Activated naive CD8-positive, alpha-beta T cell (primary cell): ENCODE results near the gene ANO1.
A peak's percentile ranks its signal among the peaks of the same experiment; 100 is the strongest.
"Not testable (repeated sequence)": the region's sequence is repeated elsewhere in the genome, so short reads cannot be mapped to it uniquely, and the experiment has no call there.

Source experiments
- H3K27ac Mint-ChIP-seq: one replicate; pipeline ENCODE4 v1.8.0; 2021; ENCODE audit warnings: mixed read lengths
- H3K27me3 Mint-ChIP-seq: one replicate; pipeline ENCODE4 v1.8.0; 2021; ENCODE audit warnings: mixed read lengths
- H3K36me3 Mint-ChIP-seq: one replicate; pipeline ENCODE4 v1.8.0; 2021; ENCODE audit warnings: mixed read lengths
- H3K4me1 Mint-ChIP-seq: one replicate; pipeline ENCODE4 v1.8.0; 2021; ENCODE audit warnings: low read depth, mixed read lengths
- H3K4me3 Mint-ChIP-seq: one replicate; pipeline ENCODE4 v1.8.0; 2021; ENCODE audit warnings: mild to moderate bottlenecking, mixed read lengths
- H3K9me3 Mint-ChIP-seq: one replicate; pipeline ENCODE4 v1.8.0; 2021; ENCODE audit warnings: low read depth, mixed read lengths

Gene ANO1

DNA sequence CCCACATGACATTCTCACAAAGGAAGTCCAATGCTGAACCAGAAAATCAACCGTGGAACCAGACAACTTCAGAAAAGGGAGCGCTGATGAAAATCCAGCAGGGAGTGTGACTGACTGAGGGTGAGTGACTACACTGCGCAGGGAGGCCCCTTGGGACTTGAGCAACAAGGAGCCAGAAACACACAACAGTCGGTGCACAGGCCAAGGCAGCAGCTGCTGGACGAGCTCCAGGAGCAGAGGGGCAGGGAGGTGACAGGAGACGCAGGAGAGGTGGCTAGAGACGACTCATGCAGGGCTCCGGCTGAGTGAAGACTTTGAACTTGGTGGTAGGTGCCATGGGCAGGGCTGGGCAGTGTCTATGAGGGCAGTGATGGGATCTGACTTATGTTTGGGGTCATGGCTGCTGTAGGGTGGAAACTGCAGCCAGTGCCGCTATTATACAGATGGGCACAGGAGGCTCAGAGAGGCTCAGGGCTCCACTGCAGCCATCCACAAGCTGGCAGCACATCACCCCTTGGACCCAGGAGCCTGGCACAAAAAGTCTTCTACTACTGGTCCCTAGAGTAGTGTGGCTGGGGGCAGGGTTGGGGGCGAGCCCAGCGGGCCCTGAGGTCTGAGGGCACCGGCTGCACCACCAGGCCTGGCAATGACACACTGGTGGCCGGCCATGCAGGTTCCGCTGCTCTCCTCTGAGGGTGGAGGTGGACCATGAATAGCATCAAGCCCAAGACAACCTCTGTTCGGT is 114.7 kb downstream of the ANO1 start:
- Mint-ChIP-seq H3K27me3 (peaks cover 6% of the 10 kb centered on the region), H3K4me1 (peaks cover 2% of the 10 kb centered on the region), H3K4me3 (no peak overlapping the region), H3K9me3 (no peaks in the 10 kb centered on the region), H3K27ac (peak overlapping the region; percentile 28), H3K36me3 (no peaks in the 10 kb centered on the region)

DNA sequence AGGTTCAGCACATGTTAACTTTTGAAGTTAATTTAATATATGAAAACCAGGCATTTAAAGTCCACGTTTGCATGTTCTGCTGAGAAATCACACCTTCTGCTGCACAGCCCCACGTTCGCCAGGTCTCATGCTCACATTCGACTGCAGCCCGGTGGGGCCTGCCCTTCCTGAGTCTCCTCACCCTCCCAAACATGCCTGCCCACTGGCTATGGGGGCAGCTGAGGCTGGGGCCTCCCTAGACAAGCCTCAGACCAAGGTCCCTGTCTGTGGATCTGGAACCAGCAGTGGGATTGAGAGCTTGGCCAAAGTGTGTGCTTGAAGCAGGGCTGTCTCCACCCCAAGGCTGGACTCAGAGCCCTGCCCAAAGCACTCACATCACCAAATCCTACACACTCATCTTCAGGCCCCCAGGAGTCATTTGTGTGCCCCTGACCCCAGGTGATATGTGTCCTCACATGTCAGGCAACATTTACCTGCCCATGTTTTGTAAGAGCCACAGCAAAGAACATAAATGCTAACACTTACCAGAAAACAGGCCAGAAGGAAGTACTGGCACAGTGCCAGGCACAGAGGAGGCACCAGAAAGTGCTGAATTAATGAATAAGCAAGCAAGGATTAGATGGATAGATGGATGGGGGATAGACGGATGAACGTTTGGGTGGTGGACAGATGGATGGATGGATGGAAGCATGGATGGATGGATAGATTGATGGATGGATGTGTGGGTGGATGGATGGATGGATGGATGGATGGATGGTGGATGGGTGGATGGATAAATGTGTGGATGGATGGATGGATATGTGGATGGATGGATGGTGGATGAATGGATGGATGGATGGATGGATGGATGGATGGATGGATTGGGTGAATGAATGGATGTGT is 115.5 kb downstream of the ANO1 start:
- Mint-ChIP-seq H3K4me3 (no peak overlapping the region), H3K9me3 (no peaks in the 10 kb centered on the region), H3K36me3 (no peaks in the 10 kb centered on the region), H3K27me3 (peaks cover 6% of the 10 kb centered on the region), H3K4me1 (peaks cover 2% of the 10 kb centered on the region), H3K27ac (no peak overlapping the region)

DNA sequence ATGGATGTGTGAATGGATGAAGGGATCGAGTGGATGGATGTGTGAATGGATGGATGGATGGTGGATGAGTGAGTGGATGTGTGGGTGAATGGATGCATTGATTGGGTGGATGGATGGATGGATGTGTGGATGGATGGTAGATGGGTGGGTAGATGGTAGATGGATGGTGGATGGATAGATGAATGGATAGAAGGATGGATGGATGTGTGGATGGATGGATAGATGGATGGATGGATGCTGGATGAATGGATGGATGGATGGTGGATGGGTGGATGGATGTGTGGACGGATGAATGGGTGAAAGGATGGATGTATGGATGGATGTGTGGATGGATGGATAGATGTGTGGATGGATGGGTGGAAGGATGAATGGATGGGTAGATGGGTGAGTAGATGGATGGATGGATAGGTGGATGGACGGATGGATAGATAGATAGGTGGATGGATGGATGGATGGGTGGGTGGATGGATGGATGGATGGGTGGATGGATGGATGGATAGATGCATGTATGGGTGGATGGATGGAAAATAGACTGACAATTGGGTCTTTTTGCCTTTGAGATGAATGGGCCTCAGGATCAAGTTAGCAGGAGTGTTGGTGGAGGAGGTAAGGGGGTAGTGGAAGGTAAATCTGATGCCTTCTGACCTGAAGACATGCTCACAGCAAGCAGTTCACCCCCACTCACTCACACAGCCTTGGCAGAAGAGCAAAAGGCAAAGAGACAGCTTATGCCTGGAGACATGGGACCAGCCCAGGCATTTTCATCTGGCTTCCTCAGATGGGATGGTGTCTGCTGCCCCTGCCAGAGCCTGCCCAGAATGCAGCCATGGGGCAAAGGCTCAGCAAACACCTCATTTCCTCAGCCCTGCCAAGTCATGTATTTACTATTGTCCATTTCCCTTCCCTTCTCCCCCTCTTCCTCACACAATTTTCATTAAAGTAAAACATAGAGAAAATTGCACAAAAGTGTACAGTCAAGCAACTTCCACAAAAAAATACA is 117.0 kb downstream of the ANO1 start:
- Mint-ChIP-seq H3K9me3 (no peaks in the 10 kb centered on the region), H3K4me3 (no peak overlapping the region), H3K36me3 (no peaks in the 10 kb centered on the region), H3K27ac (no peak overlapping the region), H3K4me1 (peaks cover 2% of the 10 kb centered on the region), H3K27me3 (peaks cover 6% of the 10 kb centered on the region)

DNA sequence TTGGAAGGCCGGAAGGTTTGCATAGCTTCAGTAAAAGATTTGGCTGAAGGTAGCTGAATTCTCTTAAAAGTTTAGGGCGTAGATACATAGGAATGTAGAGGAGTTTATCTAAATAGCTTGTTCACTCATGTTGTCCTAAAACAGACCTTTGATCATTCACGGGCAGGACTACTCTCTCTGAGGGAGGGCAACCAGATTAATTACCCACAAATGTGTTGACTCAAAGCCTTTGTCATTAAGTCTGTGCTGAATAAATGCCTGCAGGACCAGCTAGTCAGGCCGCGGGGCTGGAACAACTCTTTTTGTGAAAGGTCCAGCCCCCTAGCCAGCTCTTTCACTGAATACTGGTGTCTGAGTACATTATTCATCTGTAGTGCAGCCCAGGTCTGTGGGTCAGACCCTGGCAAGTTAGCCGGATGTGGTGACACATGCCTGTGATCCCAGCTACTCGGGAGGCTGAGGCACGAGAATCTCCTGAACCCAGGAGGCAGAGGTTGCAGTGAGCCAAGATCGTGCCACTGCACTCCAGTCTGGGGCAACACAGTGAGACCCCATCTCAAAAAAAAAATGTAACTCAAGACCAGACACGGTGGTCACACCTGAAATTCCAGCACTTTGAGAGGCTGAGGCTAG is 122.2 kb downstream of the ANO1 start:
- Mint-ChIP-seq H3K27ac (no peak overlapping the region), H3K4me3 (no peak overlapping the region), H3K4me1 (peaks cover 19% of the 10 kb centered on the region), H3K27me3 (no peaks in the 10 kb centered on the region), H3K9me3 (no peaks in the 10 kb centered on the region), H3K36me3 (peaks cover 6% of the 10 kb centered on the region)

DNA sequence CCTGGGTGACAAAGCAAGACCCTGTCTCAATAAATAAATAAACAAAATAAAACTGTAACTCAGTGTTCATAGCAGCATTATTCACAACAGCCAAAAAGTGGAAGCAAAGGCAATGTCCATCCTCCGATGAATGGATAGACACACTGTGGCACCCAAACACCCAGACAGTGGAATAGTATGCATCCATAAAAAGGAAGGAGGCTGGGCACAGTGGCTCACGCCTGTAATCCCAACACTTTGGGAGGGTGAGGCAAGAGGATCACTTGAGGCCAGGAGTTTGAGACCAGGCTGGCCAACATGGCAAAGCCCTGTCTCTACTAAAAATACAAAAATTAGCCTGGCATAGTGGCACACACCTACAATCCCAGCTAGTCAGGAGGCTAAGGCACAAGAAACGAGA is 122.9 kb downstream of the ANO1 start:
- not testable (repeated sequence) for H3K36me3 Mint-ChIP-seq, H3K4me3 Mint-ChIP-seq, H3K27me3 Mint-ChIP-seq, H3K27ac Mint-ChIP-seq, H3K9me3 Mint-ChIP-seq
- H3K4me1 Mint-ChIP-seq = peaks cover 26% of the 10 kb centered on the region

DNA sequence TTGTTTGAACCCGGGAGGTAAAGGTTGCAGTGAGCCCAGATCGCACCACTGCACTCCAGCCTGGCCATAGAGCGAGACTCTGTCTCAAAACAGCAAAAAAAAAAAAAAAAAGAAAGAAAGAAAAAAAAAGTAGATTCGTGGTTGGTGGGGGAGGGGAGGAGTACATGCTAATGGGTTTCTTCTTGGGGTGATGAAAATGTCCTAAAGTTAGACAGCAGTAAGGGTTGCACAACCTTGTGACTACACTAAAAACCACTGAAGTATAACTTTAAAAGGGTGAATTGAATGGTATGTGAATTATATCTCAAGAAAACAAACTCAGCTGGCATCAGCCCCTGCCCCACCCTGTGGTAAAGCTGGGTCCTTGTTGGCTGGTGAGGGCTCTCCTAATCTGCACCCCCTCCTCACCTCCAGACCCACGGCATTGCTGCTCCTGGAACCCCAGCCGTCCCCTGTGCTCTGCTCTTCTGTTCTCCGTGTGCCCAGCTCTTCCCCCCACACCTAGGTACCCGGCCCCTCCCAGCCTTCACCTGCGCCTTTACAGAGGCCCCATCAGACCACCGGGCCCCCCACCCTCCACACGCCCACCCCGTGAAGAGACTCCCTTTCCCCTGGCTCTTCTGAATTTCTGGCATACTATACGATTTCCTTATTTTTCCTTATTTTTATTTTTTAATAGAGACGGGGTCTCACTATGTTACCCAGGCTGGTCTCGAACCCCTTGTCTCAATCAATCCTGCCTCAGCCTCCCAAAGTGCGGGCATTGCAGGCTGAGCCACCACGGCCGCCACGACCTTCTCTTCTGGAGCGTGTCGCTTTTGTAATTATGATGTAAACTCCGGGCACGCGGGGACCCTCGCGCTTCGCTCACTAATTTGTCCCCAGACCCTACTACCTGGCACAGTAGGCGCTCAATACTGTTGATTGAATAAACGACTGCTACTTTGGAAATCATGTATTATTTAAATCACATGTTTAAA is 124.1 kb downstream of the ANO1 start:
- Mint-ChIP-seq H3K27ac (peak overlapping the region; percentile 87), H3K36me3 (peaks cover 6% of the 10 kb centered on the region), H3K4me3 (peak overlapping the region; percentile 89), H3K4me1 (peaks cover 33% of the 10 kb centered on the region), H3K9me3 (no peaks in the 10 kb centered on the region), H3K27me3 (no peaks in the 10 kb centered on the region)

DNA sequence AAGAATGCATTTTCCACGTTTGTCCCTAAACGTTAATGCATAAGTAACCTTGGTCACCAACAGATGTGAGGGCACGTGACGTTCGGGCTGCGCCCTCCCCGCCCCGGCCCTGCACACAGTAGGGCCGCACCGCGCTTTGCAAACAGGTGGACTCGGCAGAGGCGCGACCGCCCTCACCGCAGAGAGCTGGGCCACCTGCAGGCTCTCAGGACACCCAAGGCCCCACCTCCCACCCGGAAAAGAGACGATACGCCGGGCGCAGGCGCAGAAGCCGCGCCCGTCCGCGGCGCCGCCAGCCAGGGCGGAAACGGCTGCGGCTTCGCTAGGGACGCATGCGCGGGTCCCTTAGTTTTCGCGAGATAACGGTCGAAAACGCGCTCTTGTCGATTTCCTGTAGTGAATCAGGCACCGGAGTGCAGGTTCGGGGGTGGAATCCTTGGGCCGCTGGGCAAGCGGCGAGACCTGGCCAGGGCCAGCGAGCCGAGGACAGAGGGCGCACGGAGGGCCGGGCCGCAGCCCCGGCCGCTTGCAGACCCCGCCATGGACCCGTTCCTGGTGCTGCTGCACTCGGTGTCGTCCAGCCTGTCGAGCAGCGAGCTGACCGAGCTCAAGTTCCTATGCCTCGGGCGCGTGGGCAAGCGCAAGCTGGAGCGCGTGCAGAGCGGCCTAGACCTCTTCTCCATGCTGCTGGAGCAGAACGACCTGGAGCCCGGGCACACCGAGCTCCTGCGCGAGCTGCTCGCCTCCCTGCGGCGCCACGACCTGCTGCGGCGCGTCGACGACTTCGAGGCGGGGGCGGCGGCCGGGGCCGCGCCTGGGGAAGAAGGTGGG is 125.0 kb downstream of the ANO1 start, which contains the start of gene FADD:
TSS of gene FADD (plus strand) at position 377 of the 831 bp plus-strand sequence. CDS start at position 541, 164 bp downstream.
- Mint-ChIP-seq H3K36me3 (peaks cover 6% of the 10 kb centered on the region), H3K27ac (peak within 1 kb of the TSS; percentile 97), H3K4me1 (peaks cover 41% of the 10 kb centered on the region), H3K9me3 (no peaks in the 10 kb centered on the region), H3K27me3 (no peaks in the 10 kb centered on the region), H3K4me3 (peak within 1 kb of the TSS; percentile 97)

DNA sequence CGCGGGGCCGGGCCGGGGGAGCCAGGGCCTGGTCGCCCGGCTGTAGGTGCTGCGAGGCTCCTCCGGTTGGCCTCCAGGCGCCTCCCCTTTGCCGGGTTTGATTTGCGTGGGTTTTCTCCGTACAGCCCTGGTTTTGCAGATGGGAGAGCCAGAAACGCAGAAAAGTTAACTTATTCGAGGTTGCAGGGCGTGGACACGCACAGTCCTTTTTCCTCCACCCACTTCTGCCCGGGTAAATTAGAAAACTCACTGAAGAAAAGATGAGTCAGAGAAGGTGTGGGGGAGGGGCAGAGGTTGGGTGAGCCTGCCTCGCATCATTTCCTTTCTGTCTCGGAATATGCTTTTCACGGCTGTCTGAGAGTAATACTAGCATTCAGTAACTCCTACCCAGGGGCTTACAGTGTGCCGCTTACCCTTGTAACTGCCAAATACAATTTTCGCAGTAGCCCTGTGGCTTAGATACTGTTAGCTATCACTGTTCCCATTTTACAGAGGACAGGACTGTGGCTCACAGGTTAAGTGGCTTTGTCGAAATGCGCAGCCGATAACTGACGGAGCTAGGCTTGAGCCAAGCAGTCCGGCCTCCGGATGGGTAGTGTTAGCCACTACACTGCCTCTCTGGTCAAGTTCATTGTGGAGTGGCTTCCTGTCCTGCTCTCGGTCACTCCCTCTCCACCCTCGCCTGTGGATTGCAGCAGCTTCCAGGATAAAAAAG is 125.8 kb downstream of the ANO1 start:
- Mint-ChIP-seq H3K4me1 (peaks cover 47% of the 10 kb centered on the region), H3K27ac (peak overlapping the region; percentile 97), H3K4me3 (peak overlapping the region; percentile 97), H3K9me3 (no peaks in the 10 kb centered on the region), H3K36me3 (peaks cover 6% of the 10 kb centered on the region), H3K27me3 (no peaks in the 10 kb centered on the region)

DNA sequence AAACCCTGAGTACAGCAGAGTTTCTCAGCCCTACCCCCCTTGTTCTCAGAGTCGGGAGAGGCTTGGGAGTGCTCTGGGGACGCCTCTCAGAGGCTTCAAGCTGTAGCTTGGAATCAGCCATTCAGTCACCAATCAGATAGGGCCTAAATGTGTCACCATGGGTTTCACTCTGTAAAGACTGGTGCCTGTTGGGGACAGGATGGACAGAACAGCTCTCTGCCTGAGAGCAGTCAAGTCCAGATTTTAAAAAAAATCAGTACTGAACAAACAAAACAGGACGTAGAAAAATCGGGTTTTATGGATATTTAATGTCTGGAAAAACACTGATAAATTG is 126.3 kb downstream of the ANO1 start:
- Mint-ChIP-seq H3K27me3 (no peaks in the 10 kb centered on the region), H3K9me3 (no peaks in the 10 kb centered on the region), H3K36me3 (peaks cover 6% of the 10 kb centered on the region), H3K4me1 (peaks cover 52% of the 10 kb centered on the region), H3K4me3 (peak overlapping the region; percentile 97), H3K27ac (peak overlapping the region; percentile 97)

DNA sequence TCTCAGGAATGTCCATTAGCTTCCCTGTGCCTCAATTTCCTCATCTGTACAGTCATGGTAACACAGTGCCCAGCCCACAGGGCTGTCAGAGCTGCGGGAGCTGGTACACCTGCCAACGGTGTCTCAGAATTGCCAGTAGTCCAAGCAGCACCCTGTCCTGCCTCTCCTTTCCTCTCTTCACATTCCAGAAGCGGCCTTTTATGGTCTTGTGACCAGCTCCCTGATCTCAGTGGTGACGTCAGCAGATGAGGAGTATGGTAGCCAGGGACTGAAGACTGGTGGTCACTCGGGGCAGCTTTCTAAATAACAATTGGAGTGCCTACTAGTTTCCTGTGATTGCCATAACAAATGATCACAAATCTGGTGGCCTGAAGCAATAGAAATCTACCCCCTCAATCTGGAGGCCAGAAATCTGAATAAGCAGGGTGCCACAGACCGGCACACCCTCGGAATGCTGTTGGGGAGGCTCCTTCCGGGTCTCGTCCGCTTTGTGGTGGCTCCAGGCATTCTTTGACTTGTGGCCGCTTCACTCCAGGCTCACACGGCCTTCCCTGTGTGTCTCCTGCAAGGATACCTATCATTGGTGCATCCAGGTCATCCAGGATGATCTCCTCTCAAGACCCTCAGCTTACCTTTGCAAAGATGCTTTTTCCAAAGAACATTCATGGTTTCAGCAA is 127.1 kb downstream of the ANO1 start:
- H3K9me3 Mint-ChIP-seq = no peaks in the 10 kb centered on the region
- H3K27ac Mint-ChIP-seq = peak overlapping the region; percentile 97
- peaks cover 57% of the 10 kb centered on the region for H3K4me1 Mint-ChIP-seq
- peaks cover 6% of the 10 kb centered on the region for H3K36me3 Mint-ChIP-seq
- H3K27me3 Mint-ChIP-seq = no peaks in the 10 kb centered on the region
- peak overlapping the region; percentile 97 for H3K4me3 Mint-ChIP-seq

DNA sequence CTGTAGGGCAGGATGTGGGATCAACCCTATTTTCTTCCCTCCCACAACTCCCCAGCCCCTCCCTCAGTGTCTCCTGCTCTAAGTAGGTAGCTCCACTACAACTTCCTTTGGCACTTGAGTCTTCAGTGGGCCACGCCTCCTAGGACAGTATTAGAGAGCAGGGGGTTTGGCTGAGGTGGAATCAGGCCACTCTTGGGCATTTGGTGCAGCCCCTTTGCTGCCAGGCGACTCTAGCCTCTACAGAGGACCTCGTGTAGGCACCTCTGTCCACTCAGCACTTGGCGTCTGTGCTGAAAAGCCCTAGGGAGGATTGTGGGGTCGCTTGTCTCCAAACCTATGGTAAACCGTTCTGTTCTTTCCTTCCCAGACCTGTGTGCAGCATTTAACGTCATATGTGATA is 127.6 kb downstream of the ANO1 start:
- Mint-ChIP-seq H3K9me3 (no peaks in the 10 kb centered on the region), H3K36me3 (peaks cover 6% of the 10 kb centered on the region), H3K27me3 (no peaks in the 10 kb centered on the region), H3K27ac (peak overlapping the region; percentile 97), H3K4me1 (peaks cover 59% of the 10 kb centered on the region), H3K4me3 (peak overlapping the region; percentile 97)
